Renal cortex interstitium (tissue), 15 donors: ENCODE data around the gene USP32. TPM values are rescaled to one million over a fixed set of nuclear protein-coding genes. Genes with fewer than 3 reads are reported as not detected.
"Not testable (repeated sequence)": the region's sequence is repeated elsewhere in the genome, so short reads cannot be mapped to it uniquely, and the experiment has no call there.

ENCODE experiments used
- DNase-seq, 11 donors: peaks; one replicate each; pipeline ENCODE4 v3.0.0-alpha.2; 2013; ENCODE audit warnings: low read depth in 9 of 11, low spot score in 4 of 11; ENCODE audit errors: extremely low read depth in 1 of 11
- long read RNA-seq, 16 experiments: transcript quantifications; one replicate each; lab custom pipeline, GENCODE V29; 2026
- polyA plus RNA-seq, 3 donors: library from polyadenylated mRNA; unstranded; fragments of 120-200 nt; gene quantifications; one replicate each; pipeline ENCODE4 v1.2.1, GENCODE V29; 2013; ENCODE audit not compliant: insufficient read length in 3 of 3

USP32 gene, protein sequence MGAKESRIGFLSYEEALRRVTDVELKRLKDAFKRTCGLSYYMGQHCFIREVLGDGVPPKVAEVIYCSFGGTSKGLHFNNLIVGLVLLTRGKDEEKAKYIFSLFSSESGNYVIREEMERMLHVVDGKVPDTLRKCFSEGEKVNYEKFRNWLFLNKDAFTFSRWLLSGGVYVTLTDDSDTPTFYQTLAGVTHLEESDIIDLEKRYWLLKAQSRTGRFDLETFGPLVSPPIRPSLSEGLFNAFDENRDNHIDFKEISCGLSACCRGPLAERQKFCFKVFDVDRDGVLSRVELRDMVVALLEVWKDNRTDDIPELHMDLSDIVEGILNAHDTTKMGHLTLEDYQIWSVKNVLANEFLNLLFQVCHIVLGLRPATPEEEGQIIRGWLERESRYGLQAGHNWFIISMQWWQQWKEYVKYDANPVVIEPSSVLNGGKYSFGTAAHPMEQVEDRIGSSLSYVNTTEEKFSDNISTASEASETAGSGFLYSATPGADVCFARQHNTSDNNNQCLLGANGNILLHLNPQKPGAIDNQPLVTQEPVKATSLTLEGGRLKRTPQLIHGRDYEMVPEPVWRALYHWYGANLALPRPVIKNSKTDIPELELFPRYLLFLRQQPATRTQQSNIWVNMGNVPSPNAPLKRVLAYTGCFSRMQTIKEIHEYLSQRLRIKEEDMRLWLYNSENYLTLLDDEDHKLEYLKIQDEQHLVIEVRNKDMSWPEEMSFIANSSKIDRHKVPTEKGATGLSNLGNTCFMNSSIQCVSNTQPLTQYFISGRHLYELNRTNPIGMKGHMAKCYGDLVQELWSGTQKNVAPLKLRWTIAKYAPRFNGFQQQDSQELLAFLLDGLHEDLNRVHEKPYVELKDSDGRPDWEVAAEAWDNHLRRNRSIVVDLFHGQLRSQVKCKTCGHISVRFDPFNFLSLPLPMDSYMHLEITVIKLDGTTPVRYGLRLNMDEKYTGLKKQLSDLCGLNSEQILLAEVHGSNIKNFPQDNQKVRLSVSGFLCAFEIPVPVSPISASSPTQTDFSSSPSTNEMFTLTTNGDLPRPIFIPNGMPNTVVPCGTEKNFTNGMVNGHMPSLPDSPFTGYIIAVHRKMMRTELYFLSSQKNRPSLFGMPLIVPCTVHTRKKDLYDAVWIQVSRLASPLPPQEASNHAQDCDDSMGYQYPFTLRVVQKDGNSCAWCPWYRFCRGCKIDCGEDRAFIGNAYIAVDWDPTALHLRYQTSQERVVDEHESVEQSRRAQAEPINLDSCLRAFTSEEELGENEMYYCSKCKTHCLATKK (N-terminal part only)
- 10 to 100 TPM; 40.4 to 48.7 (median 43.6) TPM for polyA plus RNA-seq
- long read RNA-seq, donor 1, full-length matches to known transcripts: 2 of 2 reads
- long read RNA-seq, donor 1, partial matches to known transcripts: 0 of 2 reads
- long read RNA-seq, donor 1, other reads (novel, unspliced or antisense): 0 of 2 reads
- long read RNA-seq, donor 2, partial matches to known transcripts: 0 of 1 reads
- long read RNA-seq, donor 2, other reads (novel, unspliced or antisense): 0 of 1 reads
- long read RNA-seq, donor 3, partial matches to known transcripts: 9 of 9 reads
- long read RNA-seq, donor 3, other reads (novel, unspliced or antisense): 0 of 9 reads
- long read RNA-seq, donor 4, partial matches to known transcripts: 7 of 7 reads
- long read RNA-seq, donor 4, other reads (novel, unspliced or antisense): 0 of 7 reads
- long read RNA-seq, donor 5: 0 reads
- long read RNA-seq, donor 6, full-length matches to known transcripts: 3 of 10 reads
- long read RNA-seq, donor 6, partial matches to known transcripts: 7 of 10 reads
- long read RNA-seq, donor 6, other reads (novel, unspliced or antisense): 0 of 10 reads
- long read RNA-seq, donor 7, full-length matches to known transcripts: 1 of 1 reads
- long read RNA-seq, donor 7, partial matches to known transcripts: 0 of 1 reads
- long read RNA-seq, donor 7, other reads (novel, unspliced or antisense): 0 of 1 reads
- long read RNA-seq, donor 8: 0 reads
- long read RNA-seq, donor 9: 0 reads
- long read RNA-seq, donor 10: 0 reads
- long read RNA-seq, donor 11, partial matches to known transcripts: 7 of 7 reads
- long read RNA-seq, donor 11, other reads (novel, unspliced or antisense): 0 of 7 reads
- long read RNA-seq, donor 12, full-length matches to known transcripts: 2 of 2 reads
- long read RNA-seq, donor 12, partial matches to known transcripts: 0 of 2 reads
- long read RNA-seq, donor 12, other reads (novel, unspliced or antisense): 0 of 2 reads
- long read RNA-seq, donor 13: 0 reads
- long read RNA-seq, donor 14, partial matches to known transcripts: 6 of 6 reads
- long read RNA-seq, donor 14, other reads (novel, unspliced or antisense): 0 of 6 reads
- long read RNA-seq, donor 15: 0 reads
- long read RNA-seq, donor 16, partial matches to known transcripts: 20 of 20 reads
- long read RNA-seq, donor 16, other reads (novel, unspliced or antisense): 0 of 20 reads

DNA sequence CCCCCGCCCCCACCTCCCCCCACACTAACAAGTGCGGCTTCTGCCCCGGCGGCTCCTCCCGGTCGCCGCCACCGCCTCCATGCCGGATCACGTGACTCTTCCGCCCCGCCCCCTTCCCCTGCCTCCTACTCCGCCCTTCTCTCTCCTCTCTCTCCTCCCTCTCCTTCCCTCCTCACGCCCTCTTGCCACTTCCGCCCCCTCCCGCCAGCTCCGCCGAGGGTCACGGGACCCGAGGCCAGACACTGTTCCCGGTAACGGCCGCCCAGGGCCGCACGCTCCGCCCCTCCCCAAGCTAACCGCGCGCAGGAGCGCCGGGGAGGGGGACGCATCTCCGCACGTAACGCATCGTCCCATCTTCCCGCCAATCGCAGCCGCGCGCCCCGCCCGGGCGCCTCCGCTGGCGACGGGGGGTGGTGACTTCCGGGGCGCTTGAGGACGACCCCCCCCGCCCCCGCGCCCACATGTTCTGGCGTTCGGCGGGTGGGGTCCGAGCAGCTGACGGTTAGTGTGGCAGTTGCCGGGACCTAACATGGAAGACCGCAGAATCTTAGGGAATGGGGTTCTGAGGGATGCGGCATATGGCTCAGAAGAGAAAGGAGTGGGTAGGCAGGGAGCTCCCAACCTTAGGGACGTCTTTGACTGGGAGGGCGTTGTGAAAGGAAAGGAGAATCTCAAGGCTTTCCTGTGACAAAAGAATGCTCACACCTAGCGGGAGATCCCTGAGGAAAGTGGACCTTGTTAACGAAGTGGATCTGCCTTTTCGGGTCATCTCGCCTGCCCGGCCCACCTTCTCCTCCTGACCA is at the start of gene USP32:
USP32 (minus strand) TSS at position 92 of the 803 bp plus-strand sequence. CDS start 194 bp downstream, outside the sequence.
- DNase-seq: peak; percentile 88 to 96 (median 94)

DNA sequence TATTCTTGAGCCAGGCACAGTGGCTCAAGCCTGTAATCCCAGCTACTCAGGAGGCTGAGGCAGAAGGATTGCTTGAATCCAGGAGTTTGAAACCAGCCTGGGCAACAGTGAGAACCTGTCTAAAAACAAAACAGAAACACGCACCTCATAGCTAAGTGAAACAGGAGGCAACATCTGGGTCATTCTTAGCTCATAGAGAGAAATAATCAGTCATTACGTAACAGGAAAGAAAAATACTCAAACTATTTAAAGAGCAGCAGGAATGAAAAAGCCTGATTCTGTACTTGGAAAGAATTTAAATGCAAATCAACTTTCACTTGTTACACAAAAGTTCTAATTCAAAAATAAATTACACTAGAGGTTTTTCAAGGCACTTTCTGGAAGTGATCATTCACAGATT is 47.6 kb upstream of the USP32 start:
- DNase-seq: no peak

DNA sequence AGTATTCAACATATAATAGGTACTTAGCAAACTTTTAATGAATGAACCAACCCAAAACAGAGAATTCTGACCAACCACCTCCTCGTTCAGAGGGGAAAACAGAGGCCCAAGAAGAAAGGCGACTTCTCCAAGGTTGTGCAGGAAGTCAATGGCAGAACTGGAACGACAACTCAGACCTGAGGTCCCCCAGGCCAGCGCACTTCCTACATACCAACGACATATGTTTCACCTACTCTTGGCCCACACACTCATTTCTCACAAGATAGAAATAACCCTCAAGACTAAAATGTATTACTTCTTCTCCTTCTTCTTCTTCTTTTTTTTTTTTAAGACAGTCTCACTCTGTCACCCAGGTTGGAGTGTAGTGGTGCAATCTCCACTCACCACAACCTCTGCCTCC is 44.7 kb upstream of the USP32 start:
- no peak for DNase-seq

DNA sequence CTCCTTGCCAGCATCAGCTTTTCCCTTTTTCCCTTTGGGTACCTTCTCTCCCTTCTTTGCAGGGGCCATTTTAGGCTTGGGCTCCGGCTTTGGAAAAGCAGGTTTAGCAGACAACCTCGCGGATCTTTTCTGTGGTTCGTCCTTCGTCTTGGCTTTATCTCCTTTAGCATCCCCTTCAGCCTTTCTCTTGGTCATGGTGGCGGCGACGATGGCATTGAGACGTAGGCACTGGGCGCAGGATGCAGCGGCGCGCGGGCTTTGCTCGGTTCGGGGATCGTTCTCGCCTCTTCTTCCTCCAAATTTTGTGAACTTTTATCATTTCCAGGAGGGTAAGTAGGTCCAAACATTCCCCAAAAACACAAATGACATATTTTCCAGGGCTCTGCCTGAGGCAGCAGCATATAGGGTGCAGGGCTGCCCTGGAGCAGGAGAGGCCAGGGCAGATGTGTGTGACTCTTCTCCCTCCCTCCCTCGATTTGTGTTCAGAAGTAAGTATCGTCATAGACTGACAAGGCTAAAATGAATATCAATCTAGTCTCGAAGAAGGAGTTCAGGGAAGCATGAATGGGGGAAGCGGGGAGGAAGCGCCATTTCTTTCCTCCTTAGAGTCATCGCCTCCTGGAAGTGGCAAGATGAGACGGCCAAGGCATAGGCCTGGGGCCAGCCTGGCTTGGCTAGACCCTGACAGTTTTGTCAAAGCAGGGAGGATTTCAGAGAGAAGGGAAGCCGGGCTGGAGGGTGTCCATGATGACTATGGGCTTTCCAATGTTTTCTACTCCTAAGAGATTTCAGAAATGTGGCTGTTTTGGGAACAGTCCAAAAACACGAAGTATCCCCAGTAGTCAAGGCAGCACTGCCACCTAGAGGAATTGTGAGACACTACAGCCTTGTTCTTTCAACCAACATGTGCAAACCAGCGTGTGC is 43.6 kb upstream of the USP32 start:
- peak; percentile 61 to 86 (median 75) for DNase-seq

DNA sequence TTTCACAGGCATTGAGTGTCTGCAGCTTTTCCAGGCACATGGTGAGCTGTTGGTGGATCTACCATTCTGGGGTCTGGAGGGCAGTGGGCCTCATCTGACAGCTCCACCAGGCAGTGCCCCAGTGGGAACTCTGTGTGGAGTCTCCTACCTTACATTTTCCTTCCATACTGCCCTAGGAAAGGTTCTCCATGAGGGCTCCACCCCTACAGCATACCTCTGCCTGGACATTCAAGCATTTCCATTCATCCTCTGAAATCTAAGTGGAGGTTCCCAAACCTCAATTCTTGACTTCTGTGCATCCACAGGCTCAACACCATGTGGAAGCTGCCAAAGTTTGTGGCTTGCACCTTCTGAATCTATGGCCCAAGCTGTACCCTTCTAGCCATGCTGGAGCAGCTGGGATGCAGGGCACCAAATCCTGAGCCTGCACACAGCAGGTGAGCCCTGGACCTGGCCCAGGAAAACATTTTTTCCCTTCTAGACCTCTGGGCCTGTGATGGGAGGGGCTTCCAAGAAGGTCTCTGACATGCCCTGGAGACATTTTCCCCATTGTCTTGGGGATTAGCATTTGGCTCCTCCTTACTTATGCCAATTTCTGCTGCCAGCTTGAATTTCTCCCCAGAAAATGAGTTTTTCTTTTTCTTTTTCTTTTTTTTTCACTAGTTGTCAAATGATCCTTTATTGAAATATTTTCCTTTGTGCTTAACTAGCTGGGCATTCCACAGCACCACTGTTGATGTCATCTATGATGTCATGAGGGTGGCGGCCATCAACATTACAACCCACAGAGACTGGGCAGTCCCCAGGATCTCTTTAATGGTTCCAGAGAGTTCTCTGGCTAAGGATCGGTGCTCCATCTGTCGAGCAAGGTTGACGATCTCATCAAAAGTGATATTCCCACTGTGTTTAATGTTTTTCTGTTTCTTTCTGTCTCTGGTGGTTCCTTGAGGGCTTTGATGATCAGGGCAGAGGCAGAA is 41.4 kb upstream of the USP32 start:
- not testable (repeated sequence) for DNase-seq

DNA sequence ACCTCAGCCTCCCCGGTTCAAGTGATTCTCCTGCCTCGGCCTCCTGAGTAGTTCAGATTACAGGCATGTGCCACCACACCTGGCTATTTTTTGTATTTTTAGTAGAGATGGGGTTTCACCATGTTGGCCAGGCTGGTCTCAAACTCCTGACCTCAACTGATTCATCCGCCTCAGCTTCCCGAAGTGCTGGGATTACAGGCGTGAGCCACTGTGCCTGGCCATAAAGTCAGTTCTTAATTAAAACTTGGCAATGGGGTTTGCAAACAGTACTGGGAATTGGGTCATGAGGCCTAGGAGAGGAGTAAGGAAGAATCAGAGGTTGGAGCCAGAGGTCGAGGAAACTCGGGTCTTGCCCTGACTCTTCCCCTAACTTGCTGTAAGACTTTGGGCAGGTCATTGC is 38.6 kb upstream of the USP32 start:
- not testable (repeated sequence) for DNase-seq

DNA sequence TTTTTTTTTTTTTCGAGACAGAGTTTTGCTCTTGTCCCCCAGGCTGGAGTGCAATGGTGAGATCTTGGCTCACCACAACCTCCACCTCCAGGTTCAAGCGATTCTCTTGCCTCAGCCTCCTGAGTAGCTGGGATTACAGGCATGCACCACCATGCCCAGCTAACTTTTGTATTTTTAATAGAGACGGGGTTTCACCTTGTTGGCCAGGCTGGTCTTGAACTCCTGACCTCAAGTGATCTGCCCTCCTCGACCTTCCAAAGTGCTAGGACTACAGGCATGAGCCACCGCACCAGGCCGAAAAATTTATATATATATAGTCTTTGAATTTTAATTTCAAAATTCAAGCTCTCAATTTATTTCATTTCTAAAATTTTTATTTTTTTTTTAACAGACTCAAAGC is 36.6 kb upstream of the USP32 start:
- DNase-seq: not testable (repeated sequence)

DNA sequence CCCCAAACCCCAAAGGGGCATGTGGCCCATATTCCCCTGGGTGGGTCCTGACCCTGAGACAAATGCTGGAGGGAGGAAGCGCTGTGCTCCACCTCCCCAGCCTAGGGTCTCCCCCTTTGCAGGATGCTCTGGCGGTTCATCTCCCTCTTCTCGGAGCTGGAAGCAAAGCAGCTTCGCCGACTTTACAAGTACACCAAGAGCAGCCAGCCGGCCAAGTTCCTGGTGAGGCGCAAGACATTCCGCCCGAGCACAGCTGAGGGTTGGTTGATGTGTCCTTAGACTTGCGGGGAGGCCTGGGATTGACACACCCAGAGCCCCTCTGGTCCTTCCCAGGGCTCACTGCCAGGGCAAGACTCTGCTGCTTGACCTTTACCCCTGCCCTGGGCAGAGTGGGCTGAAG is 34.7 kb upstream of the USP32 start:
- no peak for DNase-seq

DNA sequence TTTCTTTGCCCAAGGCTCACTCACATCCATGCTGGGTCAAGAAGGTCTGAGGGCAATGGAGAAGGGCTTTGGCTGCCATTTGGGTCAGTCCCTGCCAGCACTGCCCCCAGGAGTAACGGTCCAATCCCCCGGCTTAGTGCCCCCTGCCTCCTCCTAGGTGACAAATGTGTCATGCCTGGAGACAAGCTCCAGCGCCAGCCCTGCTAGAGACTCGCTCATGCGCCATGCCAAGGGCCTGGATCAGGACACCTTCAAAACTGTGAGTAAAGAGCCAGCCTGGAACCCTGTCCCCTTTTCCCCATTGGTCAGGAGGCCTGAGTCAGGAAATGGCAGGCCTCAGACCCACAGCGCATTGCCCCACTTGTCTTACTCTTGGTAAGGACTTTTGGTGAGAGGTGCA is 33.7 kb upstream of the USP32 start:
- DNase-seq: no peak

DNA sequence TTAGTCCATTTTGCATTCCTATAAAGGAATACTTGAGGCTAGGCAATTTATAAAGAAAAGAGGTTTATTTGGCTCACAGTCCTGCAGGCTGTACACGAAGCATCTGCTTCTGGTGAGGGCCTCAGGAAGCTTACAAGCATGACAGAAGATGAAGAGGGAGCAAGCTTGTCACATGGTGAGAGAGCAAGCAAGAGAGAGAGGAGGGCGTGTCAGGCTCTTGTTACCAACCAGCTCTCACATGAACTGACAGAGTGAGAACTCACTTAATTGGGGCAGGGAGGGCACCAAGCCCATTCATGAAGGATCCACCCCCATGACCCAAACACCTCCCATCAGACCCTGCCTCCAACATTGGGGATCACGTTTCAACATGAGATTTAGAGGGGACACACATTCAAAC is 31.9 kb upstream of the USP32 start:
- DNase-seq: no peak

DNA sequence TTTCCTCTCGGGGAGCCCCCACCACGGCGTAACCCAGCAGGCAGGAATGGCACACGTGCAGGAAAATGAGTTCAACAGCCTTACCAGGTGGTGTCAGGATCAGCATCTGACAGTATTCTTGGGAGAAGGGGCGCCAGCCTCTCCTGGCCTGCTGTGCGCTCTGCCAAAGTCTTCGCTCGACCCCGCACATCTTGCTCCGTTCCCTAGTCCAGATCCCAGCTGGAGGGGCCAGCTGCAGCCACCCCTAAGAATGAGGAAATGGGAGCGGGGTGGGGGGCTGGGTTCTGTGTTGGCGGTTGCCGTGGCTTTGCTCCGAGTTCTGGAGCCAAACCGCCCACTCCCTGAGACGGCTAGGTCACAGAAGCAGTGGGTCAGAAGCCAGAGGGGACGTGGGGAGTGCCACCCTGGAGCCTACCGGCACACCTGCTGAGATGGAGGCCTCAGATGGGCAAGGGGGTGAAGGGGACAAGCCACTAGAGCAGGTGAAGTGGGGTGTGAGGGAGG is 30.3 kb upstream of the USP32 start, which contains the start of gene CHCT1:
CHCT1 (plus strand) TSS at position 328 of the 504 bp plus-strand sequence; CDS start at position 432, 104 bp downstream.
- DNase-seq: no peak

DNA sequence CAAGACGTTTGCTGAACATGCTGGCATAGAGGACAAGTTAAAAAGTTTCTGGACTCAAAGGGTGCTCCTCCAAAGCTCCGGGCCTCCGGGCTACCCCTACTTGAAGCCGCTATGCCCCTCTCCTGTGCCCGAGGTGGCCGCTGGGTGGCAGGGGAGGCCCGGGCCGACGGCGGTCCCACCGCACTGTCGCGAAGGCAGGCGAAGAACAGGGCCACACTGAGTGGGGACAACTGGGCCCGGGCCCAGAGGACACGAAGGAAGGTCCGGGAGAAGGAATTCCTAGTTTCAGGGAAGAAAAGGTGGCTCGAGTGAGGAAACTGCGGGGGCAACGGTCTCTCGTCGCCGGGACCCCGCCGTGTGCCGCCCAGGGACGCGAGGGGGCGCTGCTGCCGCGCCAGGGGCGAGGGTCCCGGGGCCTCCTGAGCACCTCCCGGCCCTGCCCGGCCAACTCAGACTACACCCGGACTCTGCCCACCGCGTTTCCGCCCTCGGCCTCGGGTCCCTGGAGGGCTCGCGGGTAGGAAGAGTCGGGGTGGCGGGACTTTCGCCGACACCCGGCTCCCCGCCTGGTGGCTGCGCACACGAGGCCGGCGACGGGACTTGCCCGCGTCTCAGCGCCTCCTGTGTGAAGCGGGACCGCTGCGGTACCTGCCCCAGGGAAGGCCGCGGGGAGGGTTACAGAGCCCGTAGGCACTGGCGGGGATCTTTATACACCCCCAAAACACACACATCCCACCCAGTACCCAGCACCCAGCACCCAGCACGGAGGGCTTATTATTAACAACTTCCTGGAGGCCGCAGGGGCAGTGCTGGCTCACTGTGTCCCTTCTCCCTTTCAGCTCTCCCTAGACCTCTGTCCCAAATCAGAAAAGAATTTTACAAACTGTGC is 29.6 kb upstream of the USP32 start:
- peak in 9 of 11 donors; percentile 22 to 65 (median 48) for DNase-seq

DNA sequence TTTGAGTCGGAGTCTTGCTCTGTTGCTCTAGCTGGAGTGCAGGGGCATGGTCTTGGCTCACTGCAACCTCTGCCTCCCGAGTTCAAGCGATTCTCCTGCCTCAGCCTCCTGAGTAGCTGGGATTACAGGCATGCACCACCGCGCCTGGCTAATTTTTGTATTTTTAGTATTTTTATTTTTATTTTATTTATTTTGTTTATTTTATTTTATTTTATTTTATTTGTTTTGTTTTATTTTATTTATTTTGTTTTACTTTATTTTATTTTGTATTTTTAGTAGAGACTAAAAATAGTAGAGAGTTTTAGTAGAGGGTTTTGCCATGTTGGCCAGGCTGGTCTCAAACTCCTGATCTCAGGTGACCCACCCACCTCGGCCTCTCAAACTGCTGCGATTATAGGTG is 27.9 kb upstream of the USP32 start:
- not testable (repeated sequence) for DNase-seq
